SH-SY5Y (cell line): ENCODE results near the gene NR1I2.

Source experiments
- GATA2 ChIP-seq: IDR thresholded peaks from 2 replicates; pipeline ENCODE4 v1.6.1; 2011; ENCODE audit warnings: mild to moderate bottlenecking, low read depth, low read length
- GATA3 ChIP-seq: IDR thresholded peaks from 2 replicates; pipeline ENCODE4 v1.6.1; 2011; ENCODE audit warnings: low read depth, mild to moderate bottlenecking, low read length, moderate library complexity

DNA sequence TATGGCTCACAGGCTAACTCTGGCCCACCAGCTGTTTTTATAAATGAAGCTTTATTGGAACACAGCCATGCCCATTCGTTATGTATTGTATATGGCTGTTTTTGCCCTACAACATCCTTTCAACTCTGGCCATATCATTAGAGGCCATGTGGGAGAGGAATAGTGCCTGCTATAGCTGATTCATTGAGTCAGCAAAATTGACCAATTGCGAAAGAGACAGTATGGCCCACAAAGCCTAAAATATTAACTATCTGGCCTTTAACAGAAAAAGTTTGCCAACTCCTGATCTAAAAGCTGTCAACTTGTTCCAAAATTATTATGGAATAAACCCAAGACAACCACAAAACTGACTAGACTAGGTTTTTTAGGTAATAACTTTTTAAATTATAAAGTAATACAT, 1.4 kb downstream of the NR1I2 start:
- TF ChIP-seq GATA2 (no peak), GATA3 (no peak)
